GM12801 (cell line): ENCODE data around the gene NAMPT.

Experiments
- TF ChIP-seq, protein P1 (sequence below): IDR thresholded peaks from one replicate; pipeline ENCODE4 v1.5.1; 2011; ENCODE audit warnings: control low read depth; ENCODE audit not compliant: insufficient read length; ENCODE audit errors: extremely low read depth

NAMPT gene

DNA sequence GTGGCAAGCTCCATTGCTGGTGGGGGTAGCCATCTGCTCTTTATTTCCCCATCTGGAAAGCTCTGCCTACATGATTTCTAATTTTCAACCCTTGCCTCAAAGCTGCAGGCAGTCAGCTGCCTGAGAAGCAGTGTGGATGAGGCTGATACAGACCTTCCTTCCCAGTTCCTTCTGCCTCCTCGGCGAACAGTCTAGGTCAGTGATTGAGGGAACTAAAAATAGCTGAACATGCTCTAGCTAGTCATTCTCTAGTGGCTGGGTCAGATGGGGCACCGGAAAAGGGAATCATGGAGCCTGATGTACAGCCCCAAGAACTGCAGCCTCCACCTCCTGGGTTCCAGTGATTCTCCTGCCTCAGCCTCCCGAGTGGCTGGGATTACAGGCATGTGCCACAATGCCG lies 48.7 kb downstream of the NAMPT start:
- TF ChIP-seq, protein P1, sequence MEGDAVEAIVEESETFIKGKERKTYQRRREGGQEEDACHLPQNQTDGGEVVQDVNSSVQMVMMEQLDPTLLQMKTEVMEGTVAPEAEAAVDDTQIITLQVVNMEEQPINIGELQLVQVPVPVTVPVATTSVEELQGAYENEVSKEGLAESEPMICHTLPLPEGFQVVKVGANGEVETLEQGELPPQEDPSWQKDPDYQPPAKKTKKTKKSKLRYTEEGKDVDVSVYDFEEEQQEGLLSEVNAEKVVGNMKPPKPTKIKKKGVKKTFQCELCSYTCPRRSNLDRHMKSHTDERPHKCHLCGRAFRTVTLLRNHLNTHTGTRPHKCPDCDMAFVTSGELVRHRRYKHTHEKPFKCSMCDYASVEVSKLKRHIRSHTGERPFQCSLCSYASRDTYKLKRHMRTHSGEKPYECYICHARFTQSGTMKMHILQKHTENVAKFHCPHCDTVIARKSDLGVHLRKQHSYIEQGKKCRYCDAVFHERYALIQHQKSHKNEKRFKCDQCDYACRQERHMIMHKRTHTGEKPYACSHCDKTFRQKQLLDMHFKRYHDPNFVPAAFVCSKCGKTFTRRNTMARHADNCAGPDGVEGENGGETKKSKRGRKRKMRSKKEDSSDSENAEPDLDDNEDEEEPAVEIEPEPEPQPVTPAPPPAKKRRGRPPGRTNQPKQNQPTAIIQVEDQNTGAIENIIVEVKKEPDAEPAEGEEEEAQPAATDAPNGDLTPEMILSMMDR = no peak

DNA sequence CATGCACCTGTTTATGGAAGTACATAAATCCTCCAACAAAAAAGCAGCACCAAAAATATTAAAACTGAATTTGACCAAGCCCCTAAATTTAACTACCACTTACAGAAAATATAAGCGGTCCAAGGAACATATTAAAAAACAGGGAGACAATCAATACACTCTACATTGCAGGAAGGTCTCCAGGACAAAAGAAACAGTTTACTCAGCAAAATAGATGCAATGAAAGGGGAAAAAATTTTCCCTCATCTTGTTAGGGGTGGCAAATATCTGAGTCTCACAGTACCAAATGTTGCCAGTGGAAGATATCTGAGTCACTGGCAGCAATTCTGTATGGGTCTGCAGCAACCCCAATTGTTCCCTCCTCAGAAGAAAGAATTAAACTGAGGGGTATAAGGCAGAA lies 50.4 kb downstream of the NAMPT start:
- TF ChIP-seq, protein P1 = no peak

DNA sequence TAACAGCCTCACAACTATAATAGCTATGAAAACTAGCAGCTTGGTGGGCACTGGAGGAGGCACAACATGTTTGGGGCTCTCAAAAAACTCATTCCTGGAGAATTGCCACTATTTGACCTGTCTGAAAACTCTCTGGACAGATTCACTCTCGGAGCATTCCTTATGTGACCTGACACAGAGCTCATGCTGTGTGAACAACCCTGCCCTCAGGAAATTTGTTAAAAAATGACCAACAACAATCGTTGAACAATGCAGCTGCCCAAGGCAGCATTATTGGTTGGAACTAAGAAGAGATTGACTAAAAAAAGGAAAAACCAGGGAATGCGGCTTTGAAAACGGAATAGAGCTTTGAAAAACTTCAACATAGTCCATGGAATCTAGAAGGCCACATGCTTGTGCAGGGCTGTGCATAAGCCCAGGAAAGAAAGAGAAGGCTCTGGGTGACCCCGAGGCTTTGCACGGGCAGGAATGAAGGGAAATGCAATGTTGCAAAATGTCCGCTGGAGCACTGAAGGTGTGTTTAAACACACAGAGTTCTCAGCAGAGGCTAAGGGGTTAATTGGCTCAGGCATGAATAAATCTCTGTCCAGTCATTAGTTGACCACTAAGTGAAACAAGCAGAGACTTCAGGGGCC lies 52.8 kb downstream of the NAMPT start:
- TF ChIP-seq, protein P1 = no peak

DNA sequence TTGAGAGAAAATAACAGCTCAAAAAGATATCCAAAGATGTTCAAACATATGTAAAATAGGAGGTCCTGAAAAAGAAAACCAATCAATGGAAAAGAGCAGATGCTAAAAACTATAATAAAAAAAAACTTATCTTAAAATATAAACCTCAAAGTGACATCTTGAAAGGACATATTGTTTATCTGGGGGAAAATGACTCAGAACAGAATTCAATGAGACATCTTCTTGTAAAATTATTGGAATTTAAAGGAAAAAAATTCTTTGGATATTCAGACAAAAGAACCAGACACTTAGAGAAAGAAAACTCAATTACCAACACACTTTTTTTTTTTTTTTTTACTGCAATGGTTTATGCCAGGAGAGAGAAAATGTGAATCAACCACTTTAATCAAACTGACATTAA lies 58.9 kb downstream of the NAMPT start:
- TF ChIP-seq, protein P1 = no peak

DNA sequence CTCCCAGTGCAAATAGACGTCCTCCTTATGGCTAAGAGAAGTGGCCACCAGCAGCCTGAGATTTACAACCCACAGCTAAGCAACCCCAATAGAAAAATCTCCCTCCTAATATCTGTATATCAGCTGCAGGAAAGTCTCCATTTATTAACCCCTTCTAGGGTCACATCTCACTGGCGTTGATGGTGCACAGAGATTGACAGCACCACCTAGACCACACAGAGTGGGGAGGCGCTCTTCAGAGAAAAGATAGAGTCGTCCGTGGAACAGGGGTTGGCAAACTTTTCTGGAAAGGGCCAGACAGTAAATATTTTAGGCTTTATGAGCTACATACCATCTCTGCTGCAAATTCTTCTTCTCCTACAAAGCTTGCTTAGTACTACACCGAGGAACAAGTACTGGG lies 60.0 kb downstream of the NAMPT start:
- TF ChIP-seq, protein P1 = no peak

DNA sequence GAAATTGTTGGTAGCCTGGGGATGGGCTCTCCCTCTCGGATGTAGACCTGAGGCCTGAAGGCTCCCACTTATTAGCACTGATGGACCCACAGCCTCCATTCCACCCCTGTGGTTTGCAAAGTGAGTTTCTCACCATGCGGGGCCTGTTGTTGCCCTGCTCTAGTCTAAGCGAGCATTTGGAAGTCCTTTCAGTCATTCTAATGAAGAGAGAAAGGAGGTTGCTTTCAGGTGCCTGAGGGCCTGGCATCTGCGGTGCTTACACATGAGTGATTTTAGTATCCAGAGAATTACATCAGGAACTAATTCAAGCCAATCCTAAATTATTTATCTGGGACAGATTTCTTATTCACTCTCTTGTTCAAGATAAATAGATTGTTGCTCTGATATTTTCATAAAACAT lies 61.6 kb downstream of the NAMPT start:
- TF ChIP-seq, protein P1 = no peak

DNA sequence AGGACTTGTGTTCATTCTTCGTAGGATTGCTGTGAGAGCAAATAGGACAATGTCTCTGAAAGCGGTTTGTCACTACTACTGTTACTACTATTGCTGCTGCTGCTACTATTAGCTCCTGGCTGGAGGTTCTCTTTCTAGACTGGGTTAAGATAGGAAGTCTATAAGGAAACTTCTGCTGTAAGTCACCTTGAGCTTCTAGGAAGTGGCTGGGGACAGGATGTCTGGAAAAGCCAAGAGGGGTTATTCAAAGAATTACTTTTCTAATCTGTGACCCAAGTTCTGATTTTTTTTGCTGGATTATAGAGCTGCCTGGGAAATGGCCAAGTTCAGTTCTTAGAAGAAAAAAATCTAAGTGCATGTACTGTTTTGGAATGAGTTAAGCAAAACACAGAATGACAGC lies 62.2 kb downstream of the NAMPT start:
- TF ChIP-seq, protein P1 = no peak
